ENCODE results near the gene HAAO.
"Not testable (repeated sequence)": the region's sequence is repeated elsewhere in the genome, so short reads cannot be mapped to it uniquely, and the experiment has no call there.

Gene HAAO

GRCh38 chr2:42743659-42743990, 48.8 kb downstream of the HAAO start:
- no peak overlapping the region for H3K27ac ChIP-seq
- TF ChIP-seq CTCF (IDR thresholded peaks at IDR 0.05) (no peak), ZFX (IDR thresholded peaks at IDR 0.05; ENCODE audit: borderline replicate concordance) (no peak)

GRCh38 chr2:42742740-42743658, 49.4 kb downstream of the HAAO start:
- TF ChIP-seq CTCF (IDR thresholded peaks at IDR 0.05), result no peak
- no peak overlapping the region for H3K27ac ChIP-seq

GRCh38 chr2:42741140-42741539, 51.2 kb downstream of the HAAO start:
- no peak overlapping the region for H3K27ac ChIP-seq
- TF ChIP-seq ZFX (IDR thresholded peaks at IDR 0.05; ENCODE audit: borderline replicate concordance) (no peak), CTCF (IDR thresholded peaks at IDR 0.05) (no peak)

GRCh38 chr2:42736598-42737322, 55.6 kb downstream of the HAAO start:
- TF ChIP-seq ZFX (IDR thresholded peaks at IDR 0.05; ENCODE audit: borderline replicate concordance) (no peak), CTCF (IDR thresholded peaks at IDR 0.05) (no peak)
- H3K27ac ChIP-seq, result no peak overlapping the region

- TF ChIP-seq CTCF (IDR thresholded peaks at IDR 0.05) (no peak), ZFX (IDR thresholded peaks at IDR 0.05; ENCODE audit: borderline replicate concordance) (no peak)
- H3K27ac ChIP-seq, result no peak overlapping the region
These were observed 58.5 kb downstream of the HAAO start for GRCh38 chr2:42733852-42734251.

- H3K27ac ChIP-seq, result not testable (repeated sequence)
These were observed 61.1 kb downstream of the HAAO start for GRCh38 chr2:42731316-42731715.

- no peak for TF ChIP-seq ZFX (IDR thresholded peaks at IDR 0.05; ENCODE audit: borderline replicate concordance)
- no peak for TF ChIP-seq CTCF (IDR thresholded peaks at IDR 0.05)
- H3K27ac ChIP-seq, result no peak overlapping the region
These were observed 65.7 kb downstream of the HAAO start for GRCh38 chr2:42726680-42727079.
